ENCODE data around the gene DRAM1. TPM values are rescaled to one million over a fixed set of nuclear protein-coding genes. Genes with fewer than 3 reads are reported as not detected.

Gene DRAM1
- total and polyA plus RNA-seq, 10 of the 15 experiments (the other 5 are each of a cell fraction or from before 2014, with no cell fraction given), result 22.4 to 91.5 (median 41.4) TPM

GRCh38 chr12:101927036-101927435 lies 49.7 kb downstream of the DRAM1 start:
- intact Hi-C loops (cut with micrococcal nuclease; ENCODE audit: unreplicated experiment), result loop anchor here (5.0 kb wide), 1 partner anchor 800 kb away; no protein-coding TSS in a partner anchor
- ATAC-seq, result no peak
- Histone ChIP-seq H3K4me1 (ENCODE audit: control insufficient read depth, insufficient read depth, low read length) (peaks cover 33% of the 10 kb centered on the region), H3K36me3 (ENCODE audit: control insufficient read depth in 2 of 2, insufficient read depth in 2 of 2, low read length in 1 of 2) (peaks cover 0 to 3% of the 10 kb centered on the region in 2 experiments; a peak in 2 of 4 replicates), H3K27ac (ENCODE audit: control insufficient read depth, insufficient read depth) (no peak overlapping the region), H3K27me3 (replicated peaks in 1 of 2; ENCODE audit: control insufficient read depth in 2 of 2, insufficient read depth in 2 of 2, low read length in 1 of 2) (no peaks in the 10 kb centered on the region), H3K79me2 (ENCODE audit: control insufficient read depth, insufficient read depth, low read length) (peaks cover 20% of the 10 kb centered on the region), H4K20me1 (ENCODE audit: control insufficient read depth, insufficient read depth) (no peaks in the 10 kb centered on the region), H3K9me3 (replicated peaks; ENCODE audit: control insufficient read depth, insufficient read depth, low read length) (peaks cover 23% of the 10 kb centered on the region; the same call in 2 of the 3 replicates), H3K4me2 (ENCODE audit: control insufficient read depth, insufficient read depth) (no peak overlapping the region), H3K9ac (ENCODE audit: control insufficient read depth, insufficient read depth, low read length) (no peak overlapping the region), H3K4me3 (no peak overlapping the region), H2AFZ (ENCODE audit: control insufficient read depth, low read depth, low read length) (no peak overlapping the region)
- RAD21 ChIA-PET (ENCODE audit: unreplicated experiment), result interaction anchor here (0.7 kb wide), 1 partner anchor 10 kb away, joined by 3 read pairs; no protein-coding TSS in a partner anchor
- POLR2A ChIA-PET, result interaction anchor here (0.6 kb wide), 1 partner anchor 837 kb away, joined by 5 read pairs; no protein-coding TSS in a partner anchor
- FAIRE-seq, result no peak
- no TSS peak for BruUV-seq (replicated peaks)
- TF ChIP-seq ASH2L (IDR thresholded peaks at IDR 0.05; ENCODE audit: borderline replicate concordance, low read depth), result no peak
- no peak for TF ChIP-seq POLR2AphosphoS5 (IDR thresholded peaks at IDR 0.05; ENCODE audit: low read length)
- TF ChIP-seq HCFC1 (IDR thresholded peaks at IDR 0.05; ENCODE audit: low read length), result no peak
- TF ChIP-seq MYC (IDR thresholded peaks at IDR 0.05; ENCODE audit: insufficient read depth, insufficient read length, insufficient replicate concordance, low read length, severe bottlenecking), result no peak
- no peak for TF ChIP-seq POLR2A (IDR thresholded peaks at IDR 0.05; ENCODE audit: low read depth, low read length)
- DNase-seq (ENCODE audit: low read depth, low spot score), result no peak
- CTCF ChIA-PET, result no interaction called here
- SMC1A ChIA-PET (ENCODE audit: uncharacterized antibody, unreplicated experiment), result no interaction called here
- in situ Hi-C loops (cut with MboI), result loop anchor here (25.0 kb wide), 1 partner anchor 1610 kb away; no protein-coding TSS in a partner anchor

GRCh38 chr12:101927999-101928398 lies 50.6 kb downstream of the DRAM1 start:
- BruUV-seq (replicated peaks), result no TSS peak
- Histone ChIP-seq H3K27me3 (replicated peaks in 1 of 2; ENCODE audit: control insufficient read depth in 2 of 2, insufficient read depth in 2 of 2, low read length in 1 of 2) (no peaks in the 10 kb centered on the region), H3K36me3 (ENCODE audit: control insufficient read depth in 2 of 2, insufficient read depth in 2 of 2, low read length in 1 of 2) (no peaks in the 10 kb centered on the region), H3K4me2 (ENCODE audit: control insufficient read depth, insufficient read depth) (no peak overlapping the region), H3K79me2 (ENCODE audit: control insufficient read depth, insufficient read depth, low read length) (peaks cover 30% of the 10 kb centered on the region), H3K9ac (ENCODE audit: control insufficient read depth, insufficient read depth, low read length) (no peak overlapping the region), H3K27ac (ENCODE audit: control insufficient read depth, insufficient read depth) (peak overlapping the region; percentile 98), H3K9me3 (replicated peaks; ENCODE audit: control insufficient read depth, insufficient read depth, low read length) (peaks cover 23% of the 10 kb centered on the region; the same call in 2 of the 3 replicates), H4K20me1 (ENCODE audit: control insufficient read depth, insufficient read depth) (no peaks in the 10 kb centered on the region), H3K4me1 (ENCODE audit: control insufficient read depth, insufficient read depth, low read length) (peaks cover 31% of the 10 kb centered on the region), H2AFZ (ENCODE audit: control insufficient read depth, low read depth, low read length) (no peak overlapping the region), H3K4me3 (no peak overlapping the region)
- DNase-seq (ENCODE audit: low read depth, low spot score) (no peak), FAIRE-seq (no peak), ATAC-seq (no peak)
- in situ Hi-C loops (cut with MboI) (loop anchor here (25.0 kb wide), 1 partner anchor 1609 kb away; no protein-coding TSS in a partner anchor), intact Hi-C loops (cut with micrococcal nuclease; ENCODE audit: unreplicated experiment) (loop anchor here (5.0 kb wide), 1 partner anchor 799 kb away; no protein-coding TSS in a partner anchor)
- TF ChIP-seq TAF1 (IDR thresholded peaks at IDR 0.05; ENCODE audit: borderline replicate concordance, low read depth, low read length) (no peak), SRF (IDR thresholded peaks at IDR 0.05; ENCODE audit: low read depth in 2 of 2, low read length in 2 of 2) (0 out of 4 replicates have a peak, but pooled peaks of 1 of the 2 experiments have one; percentile 42), SMAD1 (IDR thresholded peaks at IDR 0.05; ENCODE audit: low read depth, partially characterized antibody) (no peak), BCL3 (IDR thresholded peaks at IDR 0.05; ENCODE audit: borderline replicate concordance, insufficient read depth, low read depth, low read length, poor library complexity, severe bottlenecking) (no peak)
- whole genome bisulfite sequencing (ENCODE audit: insufficient coverage, insufficient replicate concordance, low lambda C conversion rate, missing lambda C conversion rate), result 34% methylated on average over 4 of the region's 4 CpGs
- ChIA-PET CTCF (interaction anchor here (1.1 to 1.8 kb wide), 3 partner anchors 9 to 550 kb away, joined by 3 to 8 read pairs (median 5); no protein-coding TSS in a partner anchor), SMC1A (ENCODE audit: uncharacterized antibody, unreplicated experiment) (interaction anchor here (1.0 to 1.7 kb wide), 3 partner anchors 8 to 103 kb away, joined by 3 to 15 read pairs (median 3); no protein-coding TSS in a partner anchor), RAD21 (ENCODE audit: unreplicated experiment) (interaction anchor here (1.0 kb wide), 1 partner anchor 39 kb away, joined by 3 read pairs; no protein-coding TSS in a partner anchor), POLR2A (interaction anchor here (3.1 kb wide), 1 partner anchor 9 kb away, joined by 13 read pairs; no protein-coding TSS in a partner anchor)
